ENCODE data around the gene SNTB2.
"Not testable (repeated sequence)": the region's sequence is repeated elsewhere in the genome, so short reads cannot be mapped to it uniquely, and the experiment has no call there.

The SNTB2 gene

GRCh38 chr16:69236319-69236718 is 49.4 kb downstream of the SNTB2 start:
- no peak for DNase-seq (ENCODE audit: low spot score)

GRCh38 chr16:69237296-69237695 is 50.3 kb downstream of the SNTB2 start:
- no peak for DNase-seq (ENCODE audit: low spot score)

GRCh38 chr16:69239851-69240250 is 52.9 kb downstream of the SNTB2 start:
- no peak for DNase-seq (ENCODE audit: low spot score)

GRCh38 chr16:69240331-69240730 is 53.4 kb downstream of the SNTB2 start:
- DNase-seq (ENCODE audit: low spot score) = no peak

- no peak for DNase-seq (ENCODE audit: low spot score)
Observed at GRCh38 chr16:69241926-69242325, 55.0 kb downstream of the SNTB2 start.

- DNase-seq (ENCODE audit: low spot score) = no peak
Observed at GRCh38 chr16:69243479-69243878, 56.5 kb downstream of the SNTB2 start.

GRCh38 chr16:69244336-69244735 is 57.4 kb downstream of the SNTB2 start:
- no peak for DNase-seq (ENCODE audit: low spot score)

- no peak for DNase-seq (ENCODE audit: low spot score)
Observed at GRCh38 chr16:69250081-69250480, 63.1 kb downstream of the SNTB2 start.

- DNase-seq (ENCODE audit: low spot score) = no peak
Observed at GRCh38 chr16:69253870-69254341, 66.9 kb downstream of the SNTB2 start.

- not testable (repeated sequence) for DNase-seq (ENCODE audit: low spot score)
Observed at GRCh38 chr16:69259428-69259764, 72.4 kb downstream of the SNTB2 start.

GRCh38 chr16:69260019-69260418 is 73.1 kb downstream of the SNTB2 start:
- DNase-seq (ENCODE audit: low spot score) = no peak

- DNase-seq (ENCODE audit: low spot score) = no peak
Observed at GRCh38 chr16:69260506-69260905, 73.5 kb downstream of the SNTB2 start.

- no peak for DNase-seq (ENCODE audit: low spot score)
Observed at GRCh38 chr16:69266334-69267063, 79.5 kb downstream of the SNTB2 start.

- no peak for DNase-seq (ENCODE audit: low spot score)
Observed at GRCh38 chr16:69267633-69268032, 80.7 kb downstream of the SNTB2 start.

- no peak for DNase-seq (ENCODE audit: low spot score)
Observed at GRCh38 chr16:69270395-69270794, 83.4 kb downstream of the SNTB2 start.

- no peak for DNase-seq (ENCODE audit: low spot score)
Observed at GRCh38 chr16:69270831-69271230, 83.9 kb downstream of the SNTB2 start.

- DNase-seq (ENCODE audit: low spot score) = no peak
Observed at GRCh38 chr16:69273009-69273408, 86.0 kb downstream of the SNTB2 start.

GRCh38 chr16:69274699-69275235 is 87.8 kb downstream of the SNTB2 start:
- no peak for DNase-seq (ENCODE audit: low spot score)

GRCh38 chr16:69276148-69277115 is 89.5 kb downstream of the SNTB2 start:
- DNase-seq (ENCODE audit: low spot score) = no peak

- DNase-seq (ENCODE audit: low spot score) = no peak
Observed at GRCh38 chr16:69277413-69277812, 90.4 kb downstream of the SNTB2 start.

- DNase-seq (ENCODE audit: low spot score) = no peak
Observed at GRCh38 chr16:69283851-69284250, 96.9 kb downstream of the SNTB2 start.

- no peak for DNase-seq (ENCODE audit: low spot score)
Observed at GRCh38 chr16:69285240-69285639, 98.3 kb downstream of the SNTB2 start.

All from putamen (tissue), 1 donor.